Endodermal cell (in vitro differentiated cells): Measurements from ENCODE around the gene PER1. TPM values are rescaled to one million over a fixed set of nuclear protein-coding genes. Genes with fewer than 3 reads are reported as not detected.

ENCODE experiments used
- DNase-seq: peaks from one replicate; pipeline ENCODE4 v3.0.0-alpha.2; 2017
- H3K27ac ChIP-seq: 2 replicates; pipeline ENCODE4 v1.5.1; 2013; ENCODE audit warnings: mild to moderate bottlenecking, low read depth, low read length, moderate library complexity
- H3K27me3 ChIP-seq: 2 replicates; pipeline ENCODE4 v1.6.1; 2013; ENCODE audit warnings: mild to moderate bottlenecking, low read length, moderate library complexity; ENCODE audit not compliant: insufficient read depth, control insufficient read depth, poor library complexity, severe bottlenecking
- H3K36me3 ChIP-seq: 2 replicates; pipeline ENCODE4 v1.7.0; 2013; ENCODE audit warnings: mild to moderate bottlenecking, low read length, moderate library complexity; ENCODE audit not compliant: control insufficient read depth, insufficient read depth
- H3K4me1 ChIP-seq: one replicate; pipeline ENCODE4 v1.7.0; 2013; ENCODE audit warnings: low read length; ENCODE audit not compliant: control insufficient read depth, insufficient read depth
- H3K4me3 ChIP-seq: 2 replicates; pipeline ENCODE4 v1.5.1; 2013; ENCODE audit warnings: mild to moderate bottlenecking, low read length, moderate library complexity
- H3K9ac ChIP-seq: 2 replicates; pipeline ENCODE4 v1.6.1; 2013; ENCODE audit warnings: mild to moderate bottlenecking, low read length, moderate library complexity; ENCODE audit not compliant: poor library complexity, severe bottlenecking; ENCODE audit errors: extremely low read depth
- H3K9me3 ChIP-seq: 2 replicates; pipeline ENCODE4 v1.6.1; 2013; ENCODE audit warnings: mild to moderate bottlenecking, low read length, moderate library complexity; ENCODE audit not compliant: control insufficient read depth
- H3K27ac Mint-ChIP-seq: 2 replicates; pipeline ENCODE4 v1.8.0; 2020; ENCODE audit warnings: mixed read lengths
- H3K27me3 Mint-ChIP-seq: 2 replicates; pipeline ENCODE4 v1.8.0; 2021; ENCODE audit warnings: mild to moderate bottlenecking, mixed read lengths; ENCODE audit not compliant: insufficient read depth
- H3K36me3 Mint-ChIP-seq: 2 replicates; pipeline ENCODE4 v1.8.0; 2020; ENCODE audit warnings: low read depth, mixed read lengths
- H3K4me1 Mint-ChIP-seq: 2 replicates; pipeline ENCODE4 v1.8.0; 2020; ENCODE audit warnings: mixed read lengths
- H3K4me3 Mint-ChIP-seq: 2 replicates; pipeline ENCODE4 v1.8.0; 2020; ENCODE audit warnings: mild to moderate bottlenecking, moderate library complexity, mixed read lengths
- H3K9me3 Mint-ChIP-seq: 2 replicates; pipeline ENCODE4 v1.8.0; 2020; ENCODE audit warnings: mild to moderate bottlenecking, mixed read lengths
- CTCF ChIP-seq: fragments of 200-600 bp; sonication (generic); conservative IDR thresholded peaks from 2 replicates; pipeline ENCODE4 v1.5.0; 2021; ENCODE audit warnings: antibody characterized with exemption, mild to moderate bottlenecking
- WGBS, 2 experiments: methylation state at CpG; one replicate each; pipeline versions ENCODE4 v1.1.5 to v1.1.7; 2013; ENCODE audit warnings: missing lambda C conversion rate in 2 of 2, mixed read lengths in 1 of 2; ENCODE audit not compliant: insufficient coverage in 1 of 2, insufficient read length in 1 of 2; 5-methylcytosine and 5-hydroxymethylcytosine counted together
- long read RNA-seq, 4 experiments: library from polyadenylated mRNA in 2 of 4; library from RNA in 1 of 4; library from capped mRNA in 1 of 4; stranded (forward) in 3 of 4; unstranded in 1 of 4; transcript quantifications; one replicate each; pipeline ENCODE4 v2.0.0, GENCODE V29; 2020 to 2021; ENCODE audit warnings: inconsistent platforms in 1 of 4
- polyA plus RNA-seq, 2 experiments: library from polyadenylated mRNA; stranded (reverse); fragments of 50-300 nt; gene quantifications; one replicate each; pipeline ENCODE4 v1.2.3, GENCODE V29; 2013
- total RNA-seq, 2 donors: library from RNA; stranded (reverse); fragmentation: NEBNext Ultra II Directional in 1 of 2; extraction: Animal tissue kit (Norgen Biotek cat#: 25700) in 1 of 2; gene quantifications; 2 replicates in 1 of 2; 3 replicates in 1 of 2; pipeline ENCODE4 v1.2.1, GENCODE V29; 2021

The PER1 gene, protein sequence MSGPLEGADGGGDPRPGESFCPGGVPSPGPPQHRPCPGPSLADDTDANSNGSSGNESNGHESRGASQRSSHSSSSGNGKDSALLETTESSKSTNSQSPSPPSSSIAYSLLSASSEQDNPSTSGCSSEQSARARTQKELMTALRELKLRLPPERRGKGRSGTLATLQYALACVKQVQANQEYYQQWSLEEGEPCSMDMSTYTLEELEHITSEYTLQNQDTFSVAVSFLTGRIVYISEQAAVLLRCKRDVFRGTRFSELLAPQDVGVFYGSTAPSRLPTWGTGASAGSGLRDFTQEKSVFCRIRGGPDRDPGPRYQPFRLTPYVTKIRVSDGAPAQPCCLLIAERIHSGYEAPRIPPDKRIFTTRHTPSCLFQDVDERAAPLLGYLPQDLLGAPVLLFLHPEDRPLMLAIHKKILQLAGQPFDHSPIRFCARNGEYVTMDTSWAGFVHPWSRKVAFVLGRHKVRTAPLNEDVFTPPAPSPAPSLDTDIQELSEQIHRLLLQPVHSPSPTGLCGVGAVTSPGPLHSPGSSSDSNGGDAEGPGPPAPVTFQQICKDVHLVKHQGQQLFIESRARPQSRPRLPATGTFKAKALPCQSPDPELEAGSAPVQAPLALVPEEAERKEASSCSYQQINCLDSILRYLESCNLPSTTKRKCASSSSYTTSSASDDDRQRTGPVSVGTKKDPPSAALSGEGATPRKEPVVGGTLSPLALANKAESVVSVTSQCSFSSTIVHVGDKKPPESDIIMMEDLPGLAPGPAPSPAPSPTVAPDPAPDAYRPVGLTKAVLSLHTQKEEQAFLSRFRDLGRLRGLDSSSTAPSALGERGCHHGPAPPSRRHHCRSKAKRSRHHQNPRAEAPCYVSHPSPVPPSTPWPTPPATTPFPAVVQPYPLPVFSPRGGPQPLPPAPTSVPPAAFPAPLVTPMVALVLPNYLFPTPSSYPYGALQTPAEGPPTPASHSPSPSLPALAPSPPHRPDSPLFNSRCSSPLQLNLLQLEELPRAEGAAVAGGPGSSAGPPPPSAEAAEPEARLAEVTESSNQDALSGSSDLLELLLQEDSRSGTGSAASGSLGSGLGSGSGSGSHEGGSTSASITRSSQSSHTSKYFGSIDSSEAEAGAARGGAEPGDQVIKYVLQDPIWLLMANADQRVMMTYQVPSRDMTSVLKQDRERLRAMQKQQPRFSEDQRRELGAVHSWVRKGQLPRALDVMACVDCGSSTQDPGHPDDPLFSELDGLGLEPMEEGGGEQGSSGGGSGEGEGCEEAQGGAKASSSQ (N-terminal part only)
- total RNA-seq = 10 to 100 TPM; 38.3 to 53.7 TPM
- 24.2 TPM for polyA plus RNA-seq (2013, experiment 1 of 2)
- 19.0 TPM for polyA plus RNA-seq (2013, experiment 2 of 2)
- long read RNA-seq, experiment 1, partial matches to known transcripts = 3 of 12 reads
- long read RNA-seq, experiment 1, other reads (novel, unspliced or antisense) = 9 of 12 reads
- long read RNA-seq, experiment 2, full-length matches to known transcripts = 16 of 38 reads
- long read RNA-seq, experiment 2, partial matches to known transcripts = 10 of 38 reads
- long read RNA-seq, experiment 2, other reads (novel, unspliced or antisense) = 12 of 38 reads
- long read RNA-seq, experiment 3, partial matches to known transcripts = 7 of 9 reads
- long read RNA-seq, experiment 3, other reads (novel, unspliced or antisense) = 0 of 9 reads
- long read RNA-seq, experiment 4, partial matches to known transcripts = 2 of 6 reads
- long read RNA-seq, experiment 4, other reads (novel, unspliced or antisense) = 3 of 6 reads

DNA sequence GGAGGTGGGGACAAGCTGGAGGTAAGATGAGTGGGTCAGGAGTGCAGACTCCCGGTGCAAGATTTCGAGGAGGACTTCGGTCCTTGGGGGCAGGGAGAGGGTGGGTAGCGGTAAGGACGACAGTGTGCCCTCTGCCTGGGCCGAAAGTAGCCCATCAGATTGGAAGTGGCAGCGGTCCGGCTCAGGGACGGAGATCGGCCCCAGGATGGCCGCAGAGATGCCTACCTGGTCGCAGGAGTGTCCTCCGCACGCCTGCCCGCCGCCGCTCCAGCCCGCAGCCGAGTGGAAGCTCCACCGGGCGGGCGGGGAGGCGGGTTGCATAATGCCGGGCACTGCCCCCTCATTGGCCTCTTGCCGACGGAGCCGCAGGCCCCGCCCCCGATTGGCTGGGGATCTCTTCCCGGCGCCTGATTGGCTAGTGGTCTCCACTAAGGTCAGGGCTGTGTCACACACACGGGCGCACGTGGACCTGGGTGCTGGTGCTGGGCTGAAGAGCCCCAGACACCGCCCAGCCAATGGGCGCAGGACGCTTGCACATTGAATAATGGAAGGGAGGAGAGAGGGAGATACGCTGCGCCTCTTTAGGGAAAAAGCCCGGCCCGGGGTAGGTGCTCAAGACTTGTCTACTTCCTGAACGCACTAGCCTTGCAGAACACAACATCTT is at the start of gene PER1:
Gene PER1, minus strand, starts transcription at position 293 of the 664 bp plus-strand sequence. CDS start 1,698 bp downstream, outside the sequence.
- no peaks in the 10 kb centered on the region for H3K9me3 ChIP-seq
- no peak for TF ChIP-seq CTCF
- DNase-seq = peak; percentile 99
- peak within 1 kb of the TSS; percentile 93 for H3K4me3 ChIP-seq
- peaks cover 30% of the 10 kb centered on the region for H3K36me3 ChIP-seq
- no peaks in the 10 kb centered on the region for H3K27me3 ChIP-seq
- WGBS, 2 experiments = 11 to 17% methylated on average over 28 to 42 of the region's 42 CpGs
- peak within 1 kb of the TSS; percentile 92 for H3K27ac ChIP-seq
- Mint-ChIP-seq H3K27me3 (no peaks in the 10 kb centered on the region), H3K4me3 (no peak within 1 kb of the TSS), H3K9me3 (no peaks in the 10 kb centered on the region), H3K36me3 (peaks cover 18% of the 10 kb centered on the region), H3K27ac (peak within 1 kb of the TSS; percentile 92), H3K4me1 (peaks cover 11% of the 10 kb centered on the region)
- H3K9ac ChIP-seq = peak within 1 kb of the TSS; percentile 80
- H3K4me1 ChIP-seq = peaks cover 6% of the 10 kb centered on the region

DNA sequence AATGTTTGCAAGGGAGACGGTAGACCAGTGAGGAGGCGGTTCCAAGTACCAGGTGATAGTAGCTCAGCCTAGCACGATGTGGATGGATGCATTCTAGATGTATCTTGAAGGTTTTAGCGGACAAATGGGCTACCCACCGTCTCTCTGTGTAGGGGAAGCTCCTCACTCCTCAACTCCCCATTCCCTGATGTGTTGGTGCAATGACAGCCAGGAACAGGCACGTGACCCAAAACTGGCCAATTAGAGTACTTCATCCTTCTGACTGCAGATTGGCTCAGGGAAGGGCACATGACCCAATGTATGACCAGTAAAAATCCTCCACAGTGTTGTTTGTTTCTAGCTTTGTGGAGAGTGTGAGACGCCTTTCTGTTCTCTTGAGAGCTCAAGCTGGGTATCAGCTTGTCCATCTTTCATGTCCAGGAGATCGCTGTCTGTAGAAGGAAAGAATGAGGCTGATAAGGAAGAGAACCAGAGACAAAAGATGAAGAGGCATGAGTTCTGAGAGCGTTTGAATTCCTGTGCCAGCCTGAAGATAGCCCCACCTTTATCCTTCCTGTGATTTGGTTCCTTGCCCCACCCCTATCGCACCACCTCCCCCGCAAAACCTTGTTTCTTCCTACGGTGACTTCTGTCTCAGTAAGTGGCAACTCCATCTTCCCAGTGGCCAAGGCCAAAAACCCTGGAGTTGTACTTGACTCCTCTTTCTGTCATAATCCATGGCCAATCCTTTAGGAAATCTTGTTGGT is 40.0 kb upstream of the PER1 start:
- Histone ChIP-seq H3K36me3 (no peaks in the 10 kb centered on the region), H3K4me3 (peak overlapping the region; percentile 72), H3K27me3 (no peaks in the 10 kb centered on the region), H3K9ac (peak overlapping the region; percentile 23), H3K4me1 (peaks cover 14% of the 10 kb centered on the region), H3K27ac (peak overlapping the region; percentile 64), H3K9me3 (no peaks in the 10 kb centered on the region)
- Mint-ChIP-seq H3K36me3 (no peaks in the 10 kb centered on the region), H3K9me3 (no peaks in the 10 kb centered on the region), H3K27ac (no peak overlapping the region), H3K4me1 (peaks cover 8% of the 10 kb centered on the region), H3K27me3 (peaks cover 11% of the 10 kb centered on the region), H3K4me3 (no peak overlapping the region)
- WGBS, 2 experiments = 18 to 27% methylated on average over 7 to 12 of the region's 12 CpGs
- no peak for TF ChIP-seq CTCF
- DNase-seq = peak; percentile 98
